GM12892 (cell line): ENCODE data around the gene HOXD8.

Experiments
- POLR2A ChIP-seq: IDR thresholded peaks from 2 replicates; pipeline ENCODE4 v1.6.1; 2011; ENCODE audit warnings: low read depth, low read length, control low read depth
- POLR2AphosphoS5 ChIP-seq: IDR thresholded peaks from 2 replicates; pipeline ENCODE4 v1.6.1; 2011; ENCODE audit warnings: low read depth, low read length, control low read depth

GRCh38 chr2:176101842-176102241, 27.7 kb upstream of the HOXD8 start:
- TF ChIP-seq POLR2A (no peak), POLR2AphosphoS5 (no peak)
